Fibroblast of skin of left biceps (primary cell): ENCODE results near the gene ETV6.

Source experiments
- DNase-seq, 2 experiments: peaks; one replicate each; pipeline ENCODE4 v3.0.0-alpha.2; 2013; ENCODE audit warnings: low read depth in 2 of 2

Gene ETV6

DNA sequence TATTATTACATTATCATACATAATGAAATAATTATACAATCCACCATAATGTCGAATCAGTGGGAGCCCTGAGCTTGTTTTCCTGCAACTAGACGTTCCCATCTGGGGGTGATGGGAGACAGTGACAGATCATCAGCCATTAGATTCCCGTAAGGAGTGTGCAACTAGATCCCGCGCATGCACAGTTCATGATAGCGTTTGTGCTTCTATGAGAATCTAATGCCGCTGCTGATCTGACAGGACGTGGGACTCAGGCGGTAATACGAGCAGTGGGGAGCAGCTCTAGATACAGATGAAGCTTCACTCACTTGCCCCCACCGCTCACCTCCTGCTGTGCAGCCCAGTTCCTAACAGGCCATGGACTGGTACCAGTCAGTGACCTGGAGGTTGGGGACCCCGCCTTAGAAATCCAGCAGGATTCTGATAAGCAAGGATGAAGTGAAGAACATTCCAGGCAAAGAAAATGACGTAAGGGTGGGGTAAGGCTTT lies 204.6 kb downstream of the ETV6 start:
- no peak for DNase-seq

DNA sequence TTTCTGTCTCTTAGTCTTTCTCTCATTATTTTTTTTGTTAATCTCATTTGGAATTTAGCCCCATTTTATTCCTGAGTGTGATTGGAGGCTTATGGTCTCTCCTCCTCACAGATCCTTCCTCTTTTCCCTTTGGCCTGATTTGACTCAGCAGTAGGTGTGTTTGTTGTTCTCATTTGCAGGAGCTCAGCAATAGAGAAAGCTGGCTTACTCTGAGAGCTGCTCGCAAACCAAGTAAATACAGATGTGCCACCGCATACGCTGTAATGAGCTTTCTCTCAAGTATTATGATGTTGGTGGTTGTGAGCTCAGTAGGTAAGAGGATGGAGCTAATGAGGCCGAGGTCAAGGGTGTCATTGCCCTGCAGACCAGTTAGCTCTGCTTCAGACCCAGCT lies 206.5 kb downstream of the ETV6 start:
- DNase-seq: no peak

DNA sequence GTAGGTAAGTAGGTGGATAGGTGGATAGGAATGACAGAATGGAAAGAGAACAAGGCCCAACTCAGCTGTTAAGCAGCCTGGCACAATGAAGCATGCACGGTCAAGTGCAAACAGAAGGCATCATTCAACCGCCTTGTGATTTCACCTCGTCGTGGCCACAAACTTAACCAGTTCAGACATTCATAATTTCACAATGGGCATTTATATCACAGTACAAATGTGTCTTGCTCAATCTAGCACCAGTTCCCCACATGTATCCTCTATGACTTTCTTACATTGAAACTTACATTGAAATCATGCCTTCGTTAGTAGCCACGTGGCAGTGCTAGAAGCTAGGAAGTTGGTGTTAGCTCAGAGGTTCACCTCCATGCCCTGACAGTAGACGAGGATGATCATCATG lies 207.5 kb downstream of the ETV6 start:
- no peak for DNase-seq

DNA sequence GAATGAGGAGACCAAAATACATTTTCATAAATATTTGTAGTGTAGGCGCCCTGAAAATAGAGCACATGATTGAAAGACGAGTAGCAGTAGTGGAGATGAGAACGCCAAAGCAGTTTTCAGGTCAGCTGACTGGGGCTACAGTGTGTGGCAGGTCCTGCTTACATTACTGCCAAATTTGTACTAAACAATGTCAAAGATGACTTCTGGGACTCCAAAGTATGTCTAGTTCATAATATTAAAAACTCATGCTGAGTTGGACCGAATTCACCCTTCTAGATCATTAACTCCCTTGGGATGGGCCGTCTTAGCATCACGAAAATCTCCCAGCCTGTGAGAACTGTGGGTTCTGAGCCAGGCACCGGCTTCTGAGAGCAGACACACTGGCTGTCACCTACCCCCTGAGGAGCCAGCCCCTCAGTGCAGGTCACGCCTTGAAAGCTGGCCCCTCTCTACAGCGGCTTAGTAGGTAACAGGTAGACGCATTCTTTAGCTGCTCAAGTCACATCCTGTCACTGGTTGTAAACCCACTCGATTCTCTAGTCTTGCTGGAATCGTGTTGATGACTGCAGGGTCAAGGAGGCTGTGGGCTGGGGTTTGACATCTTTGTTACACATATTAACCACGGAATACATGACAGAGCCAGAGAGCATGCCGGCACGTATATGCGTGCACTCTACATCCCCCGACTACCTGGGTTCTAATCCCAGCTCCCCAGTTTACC lies 210.4 kb downstream of the ETV6 start:
- no peak for DNase-seq

DNA sequence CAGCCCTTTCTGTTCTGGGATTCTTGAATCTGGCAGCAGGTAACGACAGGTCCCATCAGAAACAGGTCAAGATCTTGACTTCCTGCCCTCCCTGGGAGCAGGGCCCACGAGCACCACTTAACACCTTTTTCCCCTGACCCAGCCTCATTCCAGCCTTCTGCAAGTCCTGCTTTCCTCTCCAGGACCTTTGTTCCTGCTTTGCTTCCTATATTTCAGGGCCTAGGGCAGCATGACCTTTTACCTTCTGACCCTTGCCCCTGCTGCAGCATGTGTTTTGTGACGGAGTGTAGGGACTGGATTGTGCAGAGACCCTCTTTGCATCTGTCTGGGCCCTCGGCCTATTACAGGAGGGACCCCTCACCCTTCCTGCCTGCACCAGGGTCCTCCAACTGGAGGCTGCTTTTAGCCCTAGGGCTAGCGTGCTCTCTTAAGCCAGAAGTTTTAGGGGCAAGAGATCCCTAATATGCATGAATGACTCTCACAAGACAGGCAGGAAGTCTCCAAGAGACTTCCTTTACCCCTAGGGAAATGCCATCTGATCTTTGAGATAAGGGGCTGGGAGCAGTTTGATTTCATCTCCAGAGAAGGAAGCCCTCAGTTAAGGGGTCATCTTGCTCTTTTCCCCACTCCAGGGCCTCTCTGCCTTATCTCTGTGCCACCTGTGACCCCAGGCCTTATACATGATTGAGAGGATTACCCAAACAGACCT lies 211.8 kb downstream of the ETV6 start:
- DNase-seq: no peak

DNA sequence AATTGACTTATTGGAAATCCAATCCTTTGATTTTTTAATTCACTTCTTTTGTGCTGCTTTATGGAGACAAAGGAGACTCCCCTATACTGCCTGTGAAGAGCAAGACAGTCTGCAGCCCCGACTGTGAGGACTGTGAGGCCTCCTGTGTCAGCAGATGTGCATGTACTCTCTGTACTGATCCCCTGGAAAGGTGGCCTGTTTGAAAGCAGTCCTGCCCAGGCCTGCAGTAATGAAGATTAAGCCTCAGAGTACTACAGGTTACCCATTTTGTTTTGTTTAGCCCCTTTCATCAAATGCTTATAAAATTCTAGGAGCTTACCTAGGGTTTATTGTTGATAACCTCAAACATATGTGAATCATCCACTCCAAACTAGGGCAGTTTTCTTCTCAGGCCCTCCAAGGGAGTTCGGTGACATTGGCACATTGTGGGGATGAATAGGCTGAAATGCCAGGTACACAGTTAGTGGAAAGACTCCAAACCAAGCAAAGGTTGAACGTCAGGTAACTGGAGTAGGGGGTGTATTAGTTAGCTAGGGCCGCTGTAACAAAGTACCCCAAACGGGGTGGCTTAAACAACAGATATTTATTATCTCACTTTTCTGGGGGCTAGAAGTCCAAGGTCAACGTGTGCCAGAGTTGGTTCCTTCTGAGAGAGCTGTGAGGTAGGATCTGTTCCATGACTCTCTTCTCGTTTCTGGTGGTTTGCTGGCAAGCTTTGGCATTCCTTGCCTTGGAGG lies 212.6 kb downstream of the ETV6 start:
- no peak for DNase-seq

DNA sequence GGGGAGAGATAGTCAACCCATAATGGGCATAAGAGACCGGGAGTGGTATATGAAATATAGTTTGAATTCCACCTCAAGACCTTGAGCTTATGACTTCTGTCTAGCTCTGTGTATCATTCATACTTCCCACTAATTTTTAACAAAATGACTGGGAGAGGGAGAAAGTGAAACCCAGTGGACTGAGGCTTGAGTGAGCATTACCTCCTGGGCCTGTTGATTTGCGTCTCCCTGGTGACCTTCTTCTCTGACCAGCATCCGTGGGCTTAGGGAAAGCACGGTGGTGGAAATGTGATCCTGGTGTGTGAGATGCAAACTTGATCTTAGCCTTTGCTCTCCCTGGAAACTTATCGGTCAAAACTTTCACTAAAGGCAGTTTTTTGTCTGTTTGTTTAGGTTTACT lies 213.3 kb downstream of the ETV6 start:
- no peak for DNase-seq

DNA sequence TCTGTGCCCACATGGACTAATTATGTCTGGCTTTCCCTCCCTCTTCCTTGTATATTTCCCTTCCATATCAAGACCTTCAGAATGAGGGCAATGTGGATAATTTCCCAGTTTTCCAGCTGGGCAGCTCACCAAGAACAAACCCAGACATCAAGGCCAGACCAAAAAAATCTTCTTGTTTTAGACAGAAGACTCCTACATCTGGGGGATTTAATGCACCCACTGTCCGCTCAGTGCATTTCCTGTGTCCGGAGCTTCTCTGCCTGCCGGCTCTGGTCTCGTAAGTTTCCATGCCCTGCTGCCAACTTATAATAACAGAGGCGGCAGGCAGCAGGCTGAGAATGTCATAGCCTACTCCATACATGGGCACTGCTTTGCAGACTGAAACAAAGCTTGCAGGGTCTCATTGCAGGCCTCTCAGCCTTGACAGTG lies 214.0 kb downstream of the ETV6 start:
- DNase-seq: no peak

DNA sequence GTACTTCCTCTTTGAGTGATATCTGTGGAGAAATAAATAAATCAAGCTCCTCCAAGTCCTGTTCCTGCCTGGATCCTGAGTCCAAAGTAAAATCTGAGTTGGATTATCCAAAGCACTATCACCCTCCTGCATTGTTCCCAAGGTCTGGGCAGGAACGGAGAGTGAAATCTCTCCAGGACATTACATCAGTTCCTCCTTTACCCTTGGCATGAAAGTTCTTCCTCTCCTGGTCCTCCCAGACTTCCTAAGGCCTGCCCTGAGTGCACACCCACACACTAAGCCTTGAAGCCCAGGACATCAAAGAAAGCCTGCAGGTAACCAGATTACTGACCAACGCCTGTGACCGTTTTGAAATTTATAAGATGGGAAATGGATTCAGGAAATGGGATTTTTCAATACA lies 214.5 kb downstream of the ETV6 start:
- no peak for DNase-seq

DNA sequence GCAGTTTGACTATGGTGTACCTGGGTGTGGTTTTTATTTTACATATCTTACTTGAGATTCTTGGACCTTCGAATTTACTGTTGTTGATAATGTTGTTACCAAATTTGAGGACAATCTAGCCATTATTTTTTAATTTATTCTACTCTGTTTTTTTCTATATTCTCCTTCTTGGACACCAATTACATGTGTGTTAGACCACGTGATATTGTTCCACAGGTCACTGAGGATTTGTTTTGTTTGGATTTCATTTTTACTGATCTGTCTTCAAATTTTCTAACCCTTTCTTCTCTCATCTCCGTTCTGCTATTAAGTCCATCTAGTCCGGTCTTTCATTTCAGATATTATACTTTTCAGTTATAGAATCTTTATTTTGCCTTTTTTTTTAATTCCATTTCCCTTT lies 216.3 kb downstream of the ETV6 start:
- no peak for DNase-seq

DNA sequence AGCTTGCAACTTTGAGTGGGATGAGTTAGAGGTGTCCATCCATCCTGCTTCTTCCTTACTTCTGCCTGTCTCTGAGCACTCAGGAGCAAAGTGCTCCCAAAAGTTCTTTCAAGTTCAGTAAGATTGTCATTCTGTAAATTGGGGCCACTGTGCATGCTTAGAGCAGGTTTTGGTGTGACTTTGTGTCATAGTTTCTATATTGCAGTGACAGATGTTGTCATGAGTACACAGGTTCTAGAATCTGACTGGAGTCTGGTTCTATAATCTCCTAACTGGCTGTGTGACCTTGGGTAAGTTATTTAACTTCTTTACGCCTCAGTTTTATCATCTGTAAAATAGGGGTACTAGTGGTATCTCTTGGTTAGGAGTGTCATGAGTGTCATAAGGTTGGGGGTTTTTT lies 218.6 kb downstream of the ETV6 start:
- DNase-seq: no peak

DNA sequence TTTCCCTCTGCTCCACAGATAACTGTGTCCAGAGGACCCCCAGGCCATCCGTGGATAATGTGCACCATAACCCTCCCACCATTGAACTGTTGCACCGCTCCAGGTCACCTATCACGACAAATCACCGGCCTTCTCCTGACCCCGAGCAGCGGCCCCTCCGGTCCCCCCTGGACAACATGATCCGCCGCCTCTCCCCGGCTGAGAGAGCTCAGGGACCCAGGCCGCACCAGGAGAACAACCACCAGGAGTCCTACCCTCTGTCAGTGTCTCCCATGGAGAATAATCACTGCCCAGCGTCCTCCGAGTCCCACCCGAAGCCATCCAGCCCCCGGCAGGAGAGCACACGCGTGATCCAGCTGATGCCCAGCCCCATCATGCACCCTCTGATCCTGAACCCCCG lies 219.9 kb downstream of the ETV6 start:
- DNase-seq: no peak

DNA sequence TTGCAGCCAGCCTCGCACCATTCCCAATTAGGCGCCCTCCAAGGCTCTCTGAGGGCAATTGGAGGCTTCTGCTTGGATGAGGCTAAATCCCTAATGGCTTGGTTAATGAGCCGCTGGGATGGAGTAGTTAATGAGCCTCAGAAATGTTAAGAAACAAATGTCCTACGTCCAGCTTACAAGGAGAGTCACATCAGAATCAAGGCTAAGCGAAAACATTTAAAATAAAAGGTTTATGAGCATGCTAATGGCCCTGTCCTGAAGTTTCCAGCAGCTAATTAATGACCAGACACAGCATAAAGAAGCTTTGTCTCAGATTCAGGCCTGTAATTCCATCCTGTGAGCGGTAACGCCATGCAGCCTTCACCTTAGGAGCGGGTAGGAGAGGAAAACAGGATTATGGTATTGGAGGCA lies 220.6 kb downstream of the ETV6 start:
- DNase-seq: no peak

DNA sequence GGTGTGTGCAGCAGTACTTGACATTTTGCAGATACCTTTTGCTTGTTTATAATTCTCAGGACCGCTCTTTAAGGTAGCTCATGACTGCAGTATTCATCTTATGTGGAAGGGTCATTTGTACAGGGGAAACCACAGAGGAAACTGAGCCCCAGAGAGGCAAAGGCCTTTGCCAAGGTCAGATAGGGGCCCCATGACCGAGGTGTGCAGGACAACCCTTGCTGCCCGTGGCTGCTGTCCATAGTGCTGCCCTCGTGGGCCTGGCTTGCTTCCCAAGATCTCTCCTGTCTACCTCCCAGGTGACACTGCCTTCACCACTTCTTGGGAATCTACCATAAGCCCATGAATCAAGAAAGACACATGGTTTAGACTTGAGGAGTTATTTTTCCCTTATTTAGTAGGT lies 222.6 kb downstream of the ETV6 start:
- DNase-seq: no peak

DNA sequence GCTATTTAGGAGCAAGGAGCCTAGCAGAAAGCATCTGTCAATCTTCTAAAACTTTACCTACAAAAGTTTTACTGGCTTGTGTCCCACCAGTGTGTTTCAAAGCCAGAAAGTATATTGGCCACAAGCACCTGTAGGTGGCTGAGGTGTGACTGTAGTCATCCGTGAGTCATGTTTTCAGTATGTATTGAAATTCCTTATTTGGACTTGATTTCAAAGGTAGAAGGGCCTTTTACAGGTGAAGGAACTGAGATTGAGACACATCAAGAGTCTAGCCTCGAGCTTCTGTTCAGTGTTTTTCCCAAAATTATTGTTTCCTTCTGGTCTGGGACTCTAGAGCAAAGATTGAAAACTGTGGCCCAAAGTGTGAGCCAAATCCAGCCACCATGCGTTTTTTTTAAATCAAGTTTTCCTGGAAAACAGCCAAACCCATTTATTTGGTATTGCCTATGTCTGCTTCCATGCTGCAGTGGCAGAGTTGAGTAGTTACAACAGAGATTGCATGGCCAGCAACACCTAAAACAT lies 226.0 kb downstream of the ETV6 start:
- no peak for DNase-seq

DNA sequence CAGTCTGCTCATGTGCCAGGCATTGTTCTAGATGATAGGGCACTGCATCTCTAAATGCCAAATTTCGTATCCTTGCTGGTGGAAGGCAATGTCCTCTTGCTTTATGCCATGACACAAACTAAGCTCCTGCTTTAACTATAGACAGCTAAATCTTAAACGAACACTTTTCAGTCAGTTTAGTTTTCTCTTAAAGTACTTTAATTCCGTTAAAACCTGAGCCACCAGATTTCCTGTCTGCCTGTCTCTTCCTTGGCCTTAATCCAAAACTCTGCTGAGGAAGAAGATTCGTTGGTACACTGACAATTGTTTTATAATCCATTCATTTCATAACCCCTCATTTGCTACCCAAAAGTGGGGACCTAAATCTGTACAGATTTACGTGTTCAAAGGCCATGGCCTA lies 226.8 kb downstream of the ETV6 start:
- no peak for DNase-seq

DNA sequence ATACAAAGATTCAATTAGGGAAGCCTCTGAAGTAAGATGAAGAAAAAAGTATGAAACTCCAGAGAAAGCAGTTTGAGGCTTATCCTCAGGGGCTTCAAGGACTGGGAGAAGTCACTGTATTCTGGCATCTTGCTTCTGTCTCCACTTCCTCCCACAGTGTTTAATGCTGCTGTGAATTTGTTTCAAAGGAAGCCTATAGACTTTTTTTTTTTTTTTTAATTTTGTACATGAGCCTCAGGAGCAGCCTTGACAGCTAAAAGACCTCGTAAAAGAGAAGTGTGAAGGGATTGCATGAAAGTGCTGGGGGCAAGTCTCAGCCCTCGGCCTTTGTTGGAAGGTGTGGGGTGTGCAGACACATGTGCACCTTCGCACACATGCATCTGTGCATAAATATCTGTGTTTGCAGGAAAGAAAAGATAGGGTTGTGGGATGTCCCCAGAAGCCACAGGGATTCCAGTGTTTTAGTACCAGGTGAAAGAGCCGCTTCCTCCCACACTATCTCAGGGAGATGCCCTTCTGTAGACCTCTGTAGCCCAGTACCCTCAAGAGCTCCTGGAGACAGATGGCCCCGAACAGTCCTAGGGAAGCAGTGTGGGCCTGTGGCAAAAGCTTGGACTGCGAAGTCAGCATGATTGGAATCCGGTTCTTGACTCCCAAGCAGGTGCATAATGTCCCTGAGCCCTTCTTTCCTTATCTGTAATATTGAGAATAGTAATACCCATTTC lies 227.8 kb downstream of the ETV6 start:
- DNase-seq: no peak

DNA sequence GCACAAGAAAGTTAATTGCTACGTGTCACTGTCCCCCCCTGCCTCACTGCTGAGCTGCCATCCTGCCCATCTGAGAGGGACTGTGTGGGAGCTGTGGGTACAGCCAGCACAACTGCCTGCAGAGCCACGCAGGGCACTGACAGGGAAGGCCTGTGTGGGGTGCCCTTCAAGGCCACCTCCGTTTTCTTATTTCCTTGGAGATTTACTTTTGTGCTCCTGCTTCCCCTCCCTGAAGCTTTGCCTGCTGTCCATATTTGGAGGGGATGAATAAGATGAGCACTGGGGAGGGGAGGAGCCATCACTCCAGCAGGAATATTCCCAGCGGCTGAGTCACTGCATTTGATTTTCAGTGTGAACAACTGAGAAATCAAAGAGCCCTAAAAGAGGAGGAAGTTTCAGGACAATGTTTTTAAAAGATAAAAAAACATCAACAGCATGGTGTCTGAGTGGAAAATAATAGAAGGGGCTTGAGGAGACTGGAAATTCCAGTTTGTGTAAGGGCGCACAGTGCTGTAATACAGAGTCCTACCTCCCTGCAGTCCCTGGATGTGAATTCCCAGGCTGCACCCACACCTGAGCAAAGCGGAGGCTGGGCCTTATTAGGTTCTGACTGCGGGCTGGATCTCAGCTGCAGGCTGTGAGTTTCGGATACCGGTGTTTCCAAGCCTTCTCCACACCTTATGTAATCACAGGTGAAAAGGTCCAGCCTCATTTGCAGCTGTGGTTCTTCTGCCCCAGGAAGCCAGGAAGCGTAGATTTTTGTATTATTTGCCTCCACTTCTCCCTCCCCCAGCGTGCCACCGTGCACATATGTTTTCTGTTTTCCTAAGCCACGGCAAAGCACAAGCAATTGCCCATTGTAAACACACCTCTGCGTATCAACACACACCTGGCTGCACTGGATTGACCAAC lies 228.7 kb downstream of the ETV6 start:
- DNase-seq: peak; percentile 37 to 39

DNA sequence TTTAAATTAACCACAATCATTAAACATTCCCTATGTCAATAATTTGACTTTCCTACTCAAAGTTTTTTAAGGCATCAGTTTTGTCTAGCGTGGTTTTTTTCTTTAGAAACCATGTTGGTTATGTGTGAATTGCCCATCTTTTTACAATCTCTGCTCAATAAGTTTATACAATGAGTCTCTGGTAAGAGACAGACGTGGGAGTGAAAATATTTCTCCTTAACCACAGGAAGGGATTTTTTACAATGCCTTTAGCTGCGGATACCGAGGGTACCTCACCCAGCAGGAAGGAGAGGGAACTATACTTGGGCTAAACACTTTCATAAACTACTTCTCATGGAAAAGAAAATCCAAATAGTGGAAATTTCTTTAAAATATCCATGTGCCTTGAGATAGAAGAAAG lies 229.8 kb downstream of the ETV6 start:
- DNase-seq: no peak

DNA sequence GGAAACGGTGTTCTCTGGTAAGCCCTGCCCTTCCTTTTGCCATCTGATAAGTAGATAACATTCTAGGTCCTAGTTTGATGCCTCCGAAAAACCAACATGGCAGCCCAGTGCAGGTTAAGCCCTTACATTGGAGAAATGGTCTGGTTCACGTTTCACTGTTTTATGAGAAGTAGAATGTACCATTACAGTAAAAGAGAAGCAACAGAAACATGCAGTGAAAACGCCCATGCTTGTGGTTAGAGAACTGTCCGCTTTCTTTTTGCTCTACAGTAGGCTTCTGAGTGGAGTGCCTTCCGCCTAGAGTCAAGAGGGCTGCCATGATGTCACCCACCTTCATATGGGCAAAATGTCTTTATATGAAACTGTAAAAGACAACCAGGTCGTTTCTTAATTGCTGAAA lies 230.9 kb downstream of the ETV6 start:
- DNase-seq: no peak

DNA sequence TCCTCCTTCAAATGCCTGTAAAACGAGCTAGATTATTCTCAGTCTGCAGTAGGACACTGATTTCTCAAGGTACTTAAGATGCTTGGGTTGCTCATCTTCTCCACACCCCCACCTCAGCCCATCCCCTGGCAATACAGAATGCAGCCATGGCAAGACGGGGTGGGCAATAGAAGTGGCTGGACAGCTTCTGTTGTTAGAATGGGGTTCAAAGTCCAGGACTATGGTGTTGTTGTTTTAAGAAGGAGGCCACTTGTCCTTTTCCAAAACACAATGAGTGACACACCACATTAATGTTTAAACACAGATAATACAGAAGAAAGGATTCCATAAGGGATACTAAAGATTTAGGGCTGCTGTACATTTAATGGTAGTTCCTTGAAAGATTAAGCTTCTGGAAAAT lies 232.4 kb downstream of the ETV6 start:
- DNase-seq: no peak
